Loucy (cell line): ENCODE data around the gene MED20.

Experiments used
- H2AFZ ChIP-seq: fragments of 200-600 bp; sonication (generic); 2 replicates; pipeline ENCODE4 v1.6.0; 2016; ENCODE audit warnings: antibody characterized with exemption, mild to moderate bottlenecking, low read length, moderate library complexity
- H3F3A ChIP-seq: fragments of 200-600 bp; 2 replicates; pipeline ENCODE4 v1.6.0; 2016; ENCODE audit warnings: antibody characterized with exemption, low read depth, mild to moderate bottlenecking
- H3K27me3 ChIP-seq: fragments of 200-600 bp; sonication (generic); 2 replicates; pipeline ENCODE4 v1.6.1; 2014; ENCODE audit warnings: low read length, mild to moderate bottlenecking; ENCODE audit not compliant: insufficient read depth, poor library complexity, severe bottlenecking
- H3K36me3 ChIP-seq: fragments of 200-600 bp; sonication (generic); 2 replicates; pipeline ENCODE4 v1.6.1; 2016; ENCODE audit warnings: low read length; ENCODE audit not compliant: insufficient read depth
- H3K4me1 ChIP-seq: fragments of 200-600 bp; sonication (generic); 2 replicates; pipeline ENCODE4 v1.5.1; 2014; ENCODE audit warnings: low read length, mild to moderate bottlenecking; ENCODE audit not compliant: insufficient read depth, poor library complexity, severe bottlenecking
- H3K4me2 ChIP-seq: fragments of 200-600 bp; sonication (generic); 2 replicates; pipeline ENCODE4 v1.6.0; 2014; ENCODE audit warnings: antibody characterized with exemption, low read length, low read depth, mild to moderate bottlenecking; ENCODE audit not compliant: poor library complexity, severe bottlenecking
- H3K4me3 ChIP-seq: fragments of 200-600 bp; sonication (generic); 2 replicates; pipeline ENCODE4 v1.5.1; 2014; ENCODE audit warnings: low read length, mild to moderate bottlenecking, mixed read lengths; ENCODE audit not compliant: poor library complexity, severe bottlenecking
- H3K79me2 ChIP-seq: fragments of 200-600 bp; sonication (generic); 2 replicates; pipeline ENCODE4 v1.6.1; 2014; ENCODE audit warnings: low read length; ENCODE audit not compliant: insufficient read depth
- H3K9ac ChIP-seq: fragments of 200-600 bp; sonication (generic); 2 replicates; pipeline ENCODE4 v1.6.0; 2014; ENCODE audit warnings: mild to moderate bottlenecking, low read depth, low read length, moderate library complexity; ENCODE audit not compliant: poor library complexity, severe bottlenecking
- H3K9me2 ChIP-seq: fragments of 200-600 bp; sonication (generic); replicated peaks from 2 replicates; pipeline ENCODE4 v1.6.1; 2016; ENCODE audit warnings: low read depth, low read length, mixed read lengths
- H3K9me3 ChIP-seq: fragments of 200-600 bp; sonication (generic); 2 replicates; pipeline ENCODE4 v1.6.1; 2014; ENCODE audit warnings: mild to moderate bottlenecking, antibody characterized with exemption, low read length, low read depth; ENCODE audit not compliant: insufficient read depth
- H4K20me1 ChIP-seq: fragments of 200-600 bp; sonication (generic); 2 replicates; pipeline ENCODE4 v1.6.0; 2014; ENCODE audit warnings: antibody characterized with exemption, low read length, mild to moderate bottlenecking; ENCODE audit not compliant: insufficient read depth, poor library complexity, severe bottlenecking
- EZH2phosphoT487 ChIP-seq: fragments of 200-600 bp; IDR thresholded peaks from 2 replicates; pipeline ENCODE4 v1.6.1; 2018; ENCODE audit warnings: antibody characterized with exemption, mild to moderate bottlenecking, moderate library complexity, borderline replicate concordance
- TF ChIP-seq, protein P1 (sequence below): fragments of 200-600 bp; sonication (generic); conservative IDR thresholded peaks from 2 replicates; pipeline ENCODE4 v1.5.1; 2014; ENCODE audit warnings: mild to moderate bottlenecking, antibody characterized with exemption, low read length

Gene MED20

GRCh38 chr6:41878246-41878645 lies 42.7 kb downstream of the MED20 start:
- no peak for TF ChIP-seq EZH2phosphoT487
- TF ChIP-seq, protein P1, sequence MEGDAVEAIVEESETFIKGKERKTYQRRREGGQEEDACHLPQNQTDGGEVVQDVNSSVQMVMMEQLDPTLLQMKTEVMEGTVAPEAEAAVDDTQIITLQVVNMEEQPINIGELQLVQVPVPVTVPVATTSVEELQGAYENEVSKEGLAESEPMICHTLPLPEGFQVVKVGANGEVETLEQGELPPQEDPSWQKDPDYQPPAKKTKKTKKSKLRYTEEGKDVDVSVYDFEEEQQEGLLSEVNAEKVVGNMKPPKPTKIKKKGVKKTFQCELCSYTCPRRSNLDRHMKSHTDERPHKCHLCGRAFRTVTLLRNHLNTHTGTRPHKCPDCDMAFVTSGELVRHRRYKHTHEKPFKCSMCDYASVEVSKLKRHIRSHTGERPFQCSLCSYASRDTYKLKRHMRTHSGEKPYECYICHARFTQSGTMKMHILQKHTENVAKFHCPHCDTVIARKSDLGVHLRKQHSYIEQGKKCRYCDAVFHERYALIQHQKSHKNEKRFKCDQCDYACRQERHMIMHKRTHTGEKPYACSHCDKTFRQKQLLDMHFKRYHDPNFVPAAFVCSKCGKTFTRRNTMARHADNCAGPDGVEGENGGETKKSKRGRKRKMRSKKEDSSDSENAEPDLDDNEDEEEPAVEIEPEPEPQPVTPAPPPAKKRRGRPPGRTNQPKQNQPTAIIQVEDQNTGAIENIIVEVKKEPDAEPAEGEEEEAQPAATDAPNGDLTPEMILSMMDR: no peak
- Histone ChIP-seq H3K9me2 (no peaks in the 10 kb centered on the region), H3K36me3 (no peaks in the 10 kb centered on the region), H3K9me3 (no peaks in the 10 kb centered on the region), H4K20me1 (no peaks in the 10 kb centered on the region), H2AFZ (no peak overlapping the region), H3K79me2 (peaks cover 12% of the 10 kb centered on the region; the same call in 1 of the 2 replicates), H3K9ac (no peak overlapping the region), H3F3A (no peaks in the 10 kb centered on the region), H3K27me3 (no peaks in the 10 kb centered on the region), H3K4me2 (no peak overlapping the region), H3K4me1 (no peaks in the 10 kb centered on the region), H3K4me3 (no peak overlapping the region)

DNA sequence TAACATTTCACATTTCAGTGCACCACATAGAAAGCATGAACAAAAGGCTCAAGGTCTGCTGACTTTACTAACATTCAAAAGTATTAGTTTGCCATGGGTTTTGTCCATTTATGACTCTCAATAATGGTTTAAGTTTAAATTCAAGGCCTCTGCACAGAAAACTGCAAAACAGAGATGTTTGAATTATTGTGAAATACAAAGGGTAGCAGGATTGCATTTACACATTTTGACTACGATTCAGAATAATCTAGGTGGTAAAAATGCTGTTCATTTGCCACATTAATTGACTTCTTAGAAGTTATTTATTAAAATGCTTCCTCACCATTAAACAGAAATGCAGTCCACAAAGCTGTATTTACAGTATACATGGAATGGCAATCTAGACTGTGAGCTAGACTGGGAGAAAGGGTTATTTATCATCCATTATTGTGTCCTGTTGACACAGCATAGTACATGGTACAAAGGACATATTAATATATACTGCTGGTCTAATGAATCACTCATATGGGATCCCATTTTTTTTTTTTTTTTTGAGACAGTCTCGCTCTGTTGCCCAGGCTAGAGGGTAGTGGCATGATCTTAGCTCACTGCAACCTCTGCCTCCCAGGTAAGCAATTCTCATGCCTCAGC lies 43.8 kb downstream of the MED20 start:
- no peaks in the 10 kb centered on the region for H3K27me3 ChIP-seq

DNA sequence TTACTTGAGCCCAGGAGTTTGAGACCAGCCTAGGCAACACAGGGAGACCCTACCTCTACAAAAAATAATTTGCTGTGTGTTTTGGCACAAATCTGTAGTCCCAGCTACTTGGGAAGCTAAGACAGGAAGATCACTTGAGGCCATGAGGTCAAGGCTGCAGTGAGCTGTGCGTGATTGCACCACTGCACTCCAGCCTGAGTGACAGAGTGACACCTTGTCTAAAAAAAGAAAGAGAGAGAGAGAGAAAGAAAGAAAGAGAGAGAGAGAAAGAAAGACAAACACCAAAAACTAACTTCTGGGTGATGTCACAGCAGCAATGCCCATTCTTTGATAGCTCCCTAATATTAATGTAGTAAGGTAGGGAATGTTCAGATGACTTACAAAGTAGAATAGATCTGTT lies 46.2 kb downstream of the MED20 start:
- H3F3A ChIP-seq: no peaks in the 10 kb centered on the region
- H3K79me2 ChIP-seq: peaks cover 10% of the 10 kb centered on the region; the same call in 1 of the 2 replicates
- no peaks in the 10 kb centered on the region for H3K4me1 ChIP-seq
- no peaks in the 10 kb centered on the region for H3K9me2 ChIP-seq
- peaks cover 9% of the 10 kb centered on the region; the same call in 1 of the 2 replicates for H3K36me3 ChIP-seq
- H3K4me3 ChIP-seq: no peak overlapping the region
- TF ChIP-seq, protein P1: no peak
- no peak for TF ChIP-seq EZH2phosphoT487
- no peaks in the 10 kb centered on the region for H3K9me3 ChIP-seq
- H3K27me3 ChIP-seq: no peaks in the 10 kb centered on the region
- no peak overlapping the region for H3K4me2 ChIP-seq
- H4K20me1 ChIP-seq: no peaks in the 10 kb centered on the region
- no peak overlapping the region for H3K9ac ChIP-seq
- no peak overlapping the region for H2AFZ ChIP-seq

More for the DNA sequence above, 43.8 kb downstream of the MED20 start:
- TF ChIP-seq, protein P1: no peak
- TF ChIP-seq EZH2phosphoT487: no peak
- no peak overlapping the region for H3K4me2 ChIP-seq
- no peaks in the 10 kb centered on the region for H4K20me1 ChIP-seq
- H3K79me2 ChIP-seq: peaks cover 12% of the 10 kb centered on the region; the same call in 1 of the 2 replicates
- H3K4me1 ChIP-seq: no peaks in the 10 kb centered on the region
- no peaks in the 10 kb centered on the region for H3F3A ChIP-seq
- H3K9me2 ChIP-seq: no peaks in the 10 kb centered on the region
- no peak overlapping the region for H3K9ac ChIP-seq
- no peaks in the 10 kb centered on the region for H3K9me3 ChIP-seq
- H3K4me3 ChIP-seq: no peak overlapping the region
- no peak overlapping the region for H2AFZ ChIP-seq
- H3K36me3 ChIP-seq: peaks cover under 1% of the 10 kb centered on the region; the same call in 1 of the 2 replicates
